Measurements from ENCODE around the gene SAMD4B.

The SAMD4B gene

DNA sequence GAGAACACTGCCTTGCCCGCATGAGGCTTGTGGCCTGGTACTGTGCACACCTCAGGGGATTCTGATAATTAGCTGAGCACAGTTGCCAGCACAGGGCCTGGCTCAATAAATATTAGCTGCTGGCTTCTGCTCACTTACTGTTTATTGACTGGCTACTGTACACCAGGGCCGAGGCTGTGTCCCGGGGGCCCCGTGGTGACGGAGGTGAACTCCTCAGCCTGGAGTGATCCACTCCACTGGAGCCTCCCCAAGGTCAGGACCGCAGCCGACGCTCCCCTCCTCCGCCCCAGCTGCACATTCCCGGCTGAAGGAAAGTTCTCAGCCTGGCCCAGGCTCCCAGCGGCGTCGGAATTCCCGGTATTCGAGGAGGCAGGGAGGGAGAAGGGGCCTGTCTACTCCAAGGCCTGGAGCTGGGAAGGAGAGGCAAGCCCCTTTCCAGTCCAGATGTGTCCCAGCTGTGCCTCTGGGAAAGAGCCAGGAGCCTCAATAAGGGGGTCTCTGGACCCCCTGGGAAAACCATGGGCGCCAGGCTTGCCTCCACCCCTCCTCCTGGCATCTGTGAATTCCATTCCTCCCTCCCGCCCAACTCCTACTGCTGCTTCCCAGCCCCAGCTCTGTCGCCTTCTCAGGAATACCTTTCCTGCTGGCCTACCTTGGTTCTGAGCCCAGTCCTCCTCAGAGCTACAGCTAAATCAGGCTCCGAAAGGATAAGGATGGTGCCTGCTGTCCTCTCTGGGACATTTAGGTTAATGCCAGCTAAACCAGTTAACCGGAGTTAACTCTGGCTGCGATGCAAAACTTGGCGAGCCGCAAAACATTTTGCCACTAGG lies 86.3 kb downstream of the SAMD4B start:
- Histone ChIP-seq H3F3A (ENCODE audit: insufficient read depth, low read length) (peaks cover 30% of the 10 kb centered on the region), H3K36me3 (replicated peaks; ENCODE audit: insufficient read depth, low read length) (peaks cover 7% of the 10 kb centered on the region), H4K20me1 (ENCODE audit: insufficient read depth, low read length) (peaks cover 3% of the 10 kb centered on the region; the same call in 1 of the 2 replicates), H3K4me1 (ENCODE audit: low read length) (peaks cover 28% of the 10 kb centered on the region), H2AFZ (ENCODE audit: low read length) (no peak overlapping the region), H3K9me2 (replicated peaks; ENCODE audit: insufficient read depth, low read length) (no peaks in the 10 kb centered on the region), H3K4me2 (ENCODE audit: low read depth, low read length) (no peak overlapping the region), H3K9me3 (replicated peaks; ENCODE audit: insufficient read depth, low read length) (no peaks in the 10 kb centered on the region), H3K9ac (ENCODE audit: low read length) (no peak overlapping the region), H3K79me2 (ENCODE audit: low read length) (peaks cover 4% of the 10 kb centered on the region), H3K4me3 (ENCODE audit: low read length) (no peak overlapping the region), H3K27ac (ENCODE audit: low read length) (no peak overlapping the region), H3K27me3 (replicated peaks; ENCODE audit: insufficient read depth, low read length) (peaks cover 4% of the 10 kb centered on the region; the same call in 1 of the 2 replicates)
- TF ChIP-seq EZH2phosphoT487 (IDR thresholded peaks at IDR 0.05; ENCODE audit: low read length) (no peak), EZH2 (optimal IDR thresholded peaks at IDR 0.05; ENCODE audit: low read depth, low read length) (no peak)
- TF ChIP-seq, protein P1, sequence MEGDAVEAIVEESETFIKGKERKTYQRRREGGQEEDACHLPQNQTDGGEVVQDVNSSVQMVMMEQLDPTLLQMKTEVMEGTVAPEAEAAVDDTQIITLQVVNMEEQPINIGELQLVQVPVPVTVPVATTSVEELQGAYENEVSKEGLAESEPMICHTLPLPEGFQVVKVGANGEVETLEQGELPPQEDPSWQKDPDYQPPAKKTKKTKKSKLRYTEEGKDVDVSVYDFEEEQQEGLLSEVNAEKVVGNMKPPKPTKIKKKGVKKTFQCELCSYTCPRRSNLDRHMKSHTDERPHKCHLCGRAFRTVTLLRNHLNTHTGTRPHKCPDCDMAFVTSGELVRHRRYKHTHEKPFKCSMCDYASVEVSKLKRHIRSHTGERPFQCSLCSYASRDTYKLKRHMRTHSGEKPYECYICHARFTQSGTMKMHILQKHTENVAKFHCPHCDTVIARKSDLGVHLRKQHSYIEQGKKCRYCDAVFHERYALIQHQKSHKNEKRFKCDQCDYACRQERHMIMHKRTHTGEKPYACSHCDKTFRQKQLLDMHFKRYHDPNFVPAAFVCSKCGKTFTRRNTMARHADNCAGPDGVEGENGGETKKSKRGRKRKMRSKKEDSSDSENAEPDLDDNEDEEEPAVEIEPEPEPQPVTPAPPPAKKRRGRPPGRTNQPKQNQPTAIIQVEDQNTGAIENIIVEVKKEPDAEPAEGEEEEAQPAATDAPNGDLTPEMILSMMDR (IDR thresholded peaks at IDR 0.05; ENCODE audit: low read length), result no peak
- DNase-seq, result no peak

- peak; percentile 83 for DNase-seq
- peaks cover 16% of the 10 kb centered on the region for H3K36me3 ChIP-seq (replicated peaks; ENCODE audit: insufficient read depth, low read length)
- peaks cover 27% of the 10 kb centered on the region for H3K79me2 ChIP-seq (ENCODE audit: low read length)
- 0 out of 2 replicates have a peak, but pooled peaks cover 4% of the 10 kb centered on the region for H3K27me3 ChIP-seq (replicated peaks; ENCODE audit: insufficient read depth, low read length)
- TF ChIP-seq, protein P1 (IDR thresholded peaks at IDR 0.05; ENCODE audit: low read length), result no peak
- TF ChIP-seq EZH2 (optimal IDR thresholded peaks at IDR 0.05; ENCODE audit: low read depth, low read length), result no peak
- no peak for TF ChIP-seq EZH2phosphoT487 (IDR thresholded peaks at IDR 0.05; ENCODE audit: low read length)
- H4K20me1 ChIP-seq (ENCODE audit: insufficient read depth, low read length), result peaks cover 15% of the 10 kb centered on the region
- no peak overlapping the region for H2AFZ ChIP-seq (ENCODE audit: low read length)
- H3K9me2 ChIP-seq (replicated peaks; ENCODE audit: insufficient read depth, low read length), result no peaks in the 10 kb centered on the region
- H3K9ac ChIP-seq (ENCODE audit: low read length), result peak overlapping the region; percentile 82
- H3K9me3 ChIP-seq (replicated peaks; ENCODE audit: insufficient read depth, low read length), result no peaks in the 10 kb centered on the region
- H3K4me1 ChIP-seq (ENCODE audit: low read length), result peaks cover 42% of the 10 kb centered on the region
- peak overlapping the region; percentile 99 for H3K27ac ChIP-seq (ENCODE audit: low read length)
- no peak overlapping the region for H3K4me3 ChIP-seq (ENCODE audit: low read length)
- H3K4me2 ChIP-seq (ENCODE audit: low read depth, low read length), result peak overlapping the region; percentile 42; the same call in 1 of the 2 replicates
- peaks cover 51% of the 10 kb centered on the region for H3F3A ChIP-seq (ENCODE audit: insufficient read depth, low read length)
Observed at GRCh38 chr19:39430675-39431593, 88.7 kb downstream of the SAMD4B start.

GRCh38 chr19:39432677-39433025 lies 90.4 kb downstream of the SAMD4B start:
- TF ChIP-seq EZH2phosphoT487 (IDR thresholded peaks at IDR 0.05; ENCODE audit: low read length), result no peak
- TF ChIP-seq EZH2 (optimal IDR thresholded peaks at IDR 0.05; ENCODE audit: low read depth, low read length), result no peak
- TF ChIP-seq, protein P1 (IDR thresholded peaks at IDR 0.05; ENCODE audit: low read length), result no peak
- Histone ChIP-seq H3K36me3 (replicated peaks; ENCODE audit: insufficient read depth, low read length) (peaks cover 16% of the 10 kb centered on the region), H3K4me1 (ENCODE audit: low read length) (peaks cover 46% of the 10 kb centered on the region), H3K27me3 (replicated peaks; ENCODE audit: insufficient read depth, low read length) (no peaks in the 10 kb centered on the region), H3K9ac (ENCODE audit: low read length) (no peak overlapping the region), H3K9me3 (replicated peaks; ENCODE audit: insufficient read depth, low read length) (no peaks in the 10 kb centered on the region), H2AFZ (ENCODE audit: low read length) (no peak overlapping the region), H3K9me2 (replicated peaks; ENCODE audit: insufficient read depth, low read length) (no peaks in the 10 kb centered on the region), H3K4me3 (ENCODE audit: low read length) (no peak overlapping the region), H3K27ac (ENCODE audit: low read length) (peak overlapping the region; percentile 99; the same call in 1 of the 2 replicates), H3K4me2 (ENCODE audit: low read depth, low read length) (no peak overlapping the region), H3K79me2 (ENCODE audit: low read length) (peaks cover 31% of the 10 kb centered on the region), H3F3A (ENCODE audit: insufficient read depth, low read length) (peaks cover 51% of the 10 kb centered on the region), H4K20me1 (ENCODE audit: insufficient read depth, low read length) (peaks cover 15% of the 10 kb centered on the region)
- no peak for DNase-seq
